CD4-positive, alpha-beta memory T cell (primary cell): ENCODE data around the gene ZNF425. TPM values are rescaled to one million over a fixed set of nuclear protein-coding genes. Genes with fewer than 3 reads are reported as not detected.
"Not testable (repeated sequence)": the region's sequence is repeated elsewhere in the genome, so short reads cannot be mapped to it uniquely, and the experiment has no call there.

Experiments used
- CTCF ChIA-PET: fragments of 350-600 bp; sonication (Branson Sonifier 250); formaldehyde crosslinking; loops from one replicate; lab custom pipeline; 2021; ENCODE audit warnings: inconsistent platforms; ENCODE audit not compliant: partially characterized antibody; lab: Charles Lee
- POLR2A ChIA-PET: fragments of 350-600 bp; sonication (Branson Sonifier 250); formaldehyde crosslinking; loops from one replicate; lab custom pipeline; 2021; ENCODE audit not compliant: partially characterized antibody; lab: Charles Lee
- DNase-seq, 5 donors: peaks; one replicate each; pipeline versions ENCODE4 v3.0.0 to v3.0.0-alpha.2; 2020 to 2022; ENCODE audit warnings: mixed read lengths in 1 of 5
- H3K27ac ChIP-seq: one replicate; pipeline ENCODE4 v1.7.0; 2013; ENCODE audit warnings: low read depth, low read length
- H3K27me3 ChIP-seq: 2 replicates; pipeline ENCODE4 v1.7.0; 2013; ENCODE audit warnings: mild to moderate bottlenecking, low read length, moderate library complexity; ENCODE audit not compliant: insufficient read depth
- H3K36me3 ChIP-seq: 2 replicates; pipeline ENCODE4 v1.7.0; 2013; ENCODE audit warnings: mild to moderate bottlenecking, low read length, moderate library complexity; ENCODE audit not compliant: insufficient read depth
- H3K4me1 ChIP-seq: 2 replicates; pipeline ENCODE4 v1.7.0; 2013; ENCODE audit warnings: mild to moderate bottlenecking, low read length, moderate library complexity; ENCODE audit not compliant: insufficient read depth
- H3K4me3 ChIP-seq, 2 donors: one replicate each; pipeline ENCODE4 v1.7.0; 2013; ENCODE audit warnings: low read length in 2 of 2, mild to moderate bottlenecking in 1 of 2
- H3K9me3 ChIP-seq, 2 donors: one replicate each; pipeline ENCODE4 v1.7.0; 2013; ENCODE audit warnings: low read length in 2 of 2, control low read depth in 1 of 2; ENCODE audit not compliant: control insufficient read depth in 1 of 2
- H3K27ac Mint-ChIP-seq, 7 donors: one replicate each; pipeline ENCODE4 v1.8.0; 2020 to 2021; ENCODE audit warnings: mixed read lengths in 7 of 7, mild to moderate bottlenecking in 6 of 7, inconsistent platforms in 3 of 7, moderate library complexity in 3 of 7
- H3K27me3 Mint-ChIP-seq, 2 donors: one replicate each; pipeline ENCODE4 v1.8.0; 2020 to 2021; ENCODE audit warnings: mixed read lengths in 2 of 2
- H3K36me3 Mint-ChIP-seq, 2 donors: one replicate each; pipeline ENCODE4 v1.8.0; 2020 to 2021; ENCODE audit warnings: mixed read lengths in 2 of 2, inconsistent platforms in 1 of 2, mild to moderate bottlenecking in 1 of 2
- H3K4me1 Mint-ChIP-seq, 4 donors: one replicate each; pipeline ENCODE4 v1.8.0; 2020 to 2021; ENCODE audit warnings: mixed read lengths in 4 of 4, mild to moderate bottlenecking in 1 of 4
- H3K4me3 Mint-ChIP-seq, 8 donors: one replicate each; pipeline ENCODE4 v1.8.0; 2020 to 2021; ENCODE audit warnings: mixed read lengths in 8 of 8, mild to moderate bottlenecking in 7 of 8, moderate library complexity in 6 of 8, inconsistent platforms in 3 of 8
- H3K9me3 Mint-ChIP-seq, 8 donors: one replicate each; pipeline ENCODE4 v1.8.0; 2020 to 2021; ENCODE audit warnings: mixed read lengths in 8 of 8, mild to moderate bottlenecking in 5 of 8, inconsistent platforms in 3 of 8, moderate library complexity in 1 of 8
- intact Hi-C: fragments of 100-400 bp; cut with micrococcal nuclease; formaldehyde crosslinking; loops from one replicate; pipeline ENCODE4 v1.15.1; 2023
- polyA plus RNA-seq, 2 donors: library from polyadenylated mRNA; unstranded; fragments of 300-500 nt; fragmentation: Illumina TruSeq; gene quantifications; one replicate each; pipeline ENCODE4 v1.2.3, GENCODE V29; 2021
- total RNA-seq, 2 experiments: library from RNA; stranded (reverse); gene quantifications; one replicate each; pipeline ENCODE4 v1.2.3, GENCODE V29; 2021

Gene ZNF425
- total and polyA plus RNA-seq, 4 experiments from 2014 or later: 0.24 to 4.0 (median 2.5) TPM

DNA sequence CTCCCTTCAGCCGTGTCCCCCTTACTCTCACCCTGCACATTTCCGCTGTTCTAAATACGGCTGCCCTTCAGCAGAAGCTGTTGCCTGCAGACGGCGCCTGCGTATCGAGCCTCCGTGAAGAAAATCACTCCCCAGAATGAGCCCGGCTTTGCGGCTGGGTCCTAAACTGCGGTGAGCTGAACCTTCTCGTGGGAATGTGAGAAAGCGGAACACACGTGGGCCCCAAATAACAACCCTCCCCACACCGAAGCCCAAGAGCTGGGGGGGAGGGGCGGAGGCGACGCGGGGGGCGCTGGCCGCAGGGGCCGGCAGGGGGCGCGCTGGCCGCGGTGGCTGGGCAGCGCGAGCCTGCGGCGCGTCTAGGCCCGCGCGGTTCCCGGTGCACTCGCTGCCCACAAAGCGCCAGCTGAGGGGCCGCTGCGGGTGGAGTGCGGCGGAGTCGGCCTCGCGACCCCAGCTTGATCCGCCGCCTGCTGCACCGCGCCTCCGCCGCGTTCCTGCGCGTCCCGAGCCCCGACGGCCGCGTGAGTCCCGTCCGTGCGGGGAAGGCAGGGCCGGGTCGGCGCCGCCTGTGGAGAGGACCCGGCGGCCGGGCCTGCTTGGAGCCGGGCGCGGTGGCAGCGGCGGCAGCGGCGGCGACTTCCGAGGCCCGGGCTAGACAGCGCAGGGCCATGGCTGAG is 21.1 kb upstream of the ZNF425 start, which contains the start of gene ZNF398:
ZNF398 (plus strand) TSS at position 382 of the 680 bp plus-strand sequence; CDS start at position 672, 290 bp downstream.
- Mint-ChIP-seq H3K36me3 (peaks cover 4 to 12% of the 10 kb centered on the region in 2 donors), H3K4me1 (peaks cover 18 to 46% (median 32%) of the 10 kb centered on the region in 4 donors), H3K9me3 (no peaks in the 10 kb centered on the region), H3K27ac (peak within 1 kb of the TSS; percentile 87 to 97 (median 96)), H3K27me3 (no peaks in the 10 kb centered on the region), H3K4me3 (peak within 1 kb of the TSS; percentile 85 to 95 (median 92))
- ChIA-PET POLR2A (interaction anchor here (0.6 to 4.3 kb wide), 24 partner anchors 8 to 477 kb away, joined by 3 to 144 read pairs (median 4); partner anchors contain the start of genes CUL1, PDIA4, ZNF282 and ZNF425), CTCF (interaction anchor here (0.6 to 3.9 kb wide), 25 partner anchors 9 to 315 kb away, joined by 3 to 56 read pairs (median 4); partner anchors contain the start of genes ZNF282, ZNF425 and ZNF786)
- intact Hi-C loops: loop anchor here (1.0 to 10.0 kb wide), 6 partner anchors 21 to 478 kb away; partner anchors contain the start of genes PDIA4, ZNF212, ZNF282 and ZNF425
- Histone ChIP-seq H3K27ac (peak within 1 kb of the TSS; percentile 86), H3K4me1 (peaks cover 35% of the 10 kb centered on the region), H3K36me3 (no peaks in the 10 kb centered on the region), H3K4me3 (peak within 1 kb of the TSS; percentile 71 to 74), H3K9me3 (no peaks in the 10 kb centered on the region), H3K27me3 (no peaks in the 10 kb centered on the region)
- DNase-seq: peak; percentile 83 to 89 (median 85)

DNA sequence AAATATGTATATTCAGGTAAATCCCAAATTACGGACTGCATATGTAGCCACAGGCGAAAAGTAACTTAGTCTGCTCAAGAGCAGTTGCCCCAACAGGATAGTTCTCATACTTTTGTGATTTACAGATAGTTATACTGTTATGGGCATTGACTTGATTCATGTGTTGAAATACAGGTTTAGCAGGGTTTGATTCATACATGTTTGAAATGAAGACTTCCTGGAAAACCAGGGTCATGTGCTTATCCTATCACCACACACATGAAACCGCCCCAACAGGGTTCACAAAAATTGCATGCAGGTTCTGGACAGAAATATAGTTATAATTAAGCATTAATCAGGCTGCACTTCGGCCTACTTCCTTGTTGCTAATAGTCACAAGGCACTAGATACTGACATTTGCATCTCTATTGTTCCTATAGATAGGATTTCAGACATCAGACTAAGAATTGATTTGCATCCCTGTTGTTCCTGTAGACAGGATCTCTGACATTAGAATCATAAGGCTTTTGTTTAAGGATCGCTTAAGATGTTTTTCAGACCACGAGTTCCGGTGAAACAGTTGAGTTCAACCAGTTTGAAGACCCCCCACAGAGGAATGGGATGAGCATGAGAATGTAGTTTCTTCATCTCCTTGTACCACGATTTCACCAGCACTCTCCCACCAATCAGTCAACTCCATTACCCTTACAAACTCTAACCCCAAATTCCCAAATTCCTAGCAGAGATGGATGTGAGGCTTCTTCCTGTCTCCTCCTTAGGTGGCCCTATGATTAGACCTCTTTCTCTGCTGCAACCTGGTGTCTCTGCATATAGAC is 19.1 kb upstream of the ZNF425 start:
- no peaks in the 10 kb centered on the region for H3K36me3 ChIP-seq
- H3K27me3 ChIP-seq: no peaks in the 10 kb centered on the region
- ChIA-PET CTCF (interaction anchor here (1.7 to 3.9 kb wide), 3 partner anchors 19 to 157 kb away, joined by 7 to 56 read pairs (median 8); partner anchors contain the start of gene ZNF425), POLR2A (interaction anchor here (2.4 to 4.3 kb wide), 3 partner anchors 12 to 54 kb away, joined by 11 to 144 read pairs (median 13); partner anchors contain the start of genes ZNF425 and ZNF786)
- Mint-ChIP-seq H3K9me3 (no peaks in the 10 kb centered on the region), H3K27me3 (no peaks in the 10 kb centered on the region), H3K4me1 (peaks cover 13 to 39% (median 27%) of the 10 kb centered on the region in 4 donors), H3K27ac (peak overlapping the region; percentile 67 to 91 (median 81)), H3K4me3 (peak overlapping the region; percentile 54 to 94 (median 63)), H3K36me3 (peaks cover 0 to 8% of the 10 kb centered on the region in 2 donors)
- H3K9me3 ChIP-seq: no peaks in the 10 kb centered on the region
- intact Hi-C loops: loop anchor here (5.0 to 10.0 kb wide), 2 partner anchors 52 to 480 kb away; partner anchors contain the start of gene ZNF282
- H3K4me3 ChIP-seq: no peak overlapping the region
- H3K27ac ChIP-seq: no peak overlapping the region
- H3K4me1 ChIP-seq: peaks cover 35% of the 10 kb centered on the region
- DNase-seq: no peak

DNA sequence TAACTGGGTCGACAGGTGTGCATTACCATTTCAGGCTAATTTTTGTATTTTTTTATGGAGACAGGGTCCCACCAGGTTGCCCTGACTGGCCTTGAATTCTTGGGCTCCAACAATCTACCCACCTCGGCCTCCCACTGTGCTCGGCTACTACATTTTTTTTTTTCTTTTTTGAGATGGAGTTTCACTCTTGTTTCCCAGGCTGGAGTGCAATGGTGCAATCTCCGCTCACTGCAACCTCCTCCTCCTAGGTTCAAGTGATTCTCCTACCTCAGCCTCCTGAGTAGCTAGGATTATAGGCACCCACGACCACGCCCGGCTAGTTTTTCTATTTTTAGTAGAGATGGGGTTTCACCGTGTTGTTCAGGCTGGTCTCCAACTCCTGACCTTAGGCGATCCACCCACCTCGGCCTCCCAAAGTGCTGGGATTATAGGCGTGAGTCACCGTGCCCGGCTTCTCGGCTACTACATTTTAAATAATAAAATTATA is 18.4 kb upstream of the ZNF425 start:
- H3K4me3 ChIP-seq, H3K27me3 Mint-ChIP-seq, DNase-seq, H3K36me3 Mint-ChIP-seq, H3K36me3 ChIP-seq, H3K9me3 Mint-ChIP-seq, H3K27ac ChIP-seq, H3K9me3 ChIP-seq, H3K27me3 ChIP-seq, H3K4me3 Mint-ChIP-seq: not testable (repeated sequence)
- ChIA-PET CTCF (interaction anchor here (0.9 to 1.7 kb wide), 2 partner anchors 9 to 18 kb away, joined by 3 to 8 read pairs; partner anchors contain the start of gene ZNF425), POLR2A (interaction anchor here (1.7 to 1.8 kb wide), 2 partner anchors 18 to 51 kb away, joined by 4 to 12 read pairs; partner anchors contain the start of genes ZNF282 and ZNF425)
- peaks cover 29% of the 10 kb centered on the region for H3K4me1 ChIP-seq
- H3K27ac Mint-ChIP-seq: peak overlapping the region in 1 of 7 donors; percentile 19
- H3K4me1 Mint-ChIP-seq: peaks cover 10 to 32% (median 22%) of the 10 kb centered on the region in 4 donors
- intact Hi-C loops: loop anchor here (10.0 kb wide), 1 partner anchor 480 kb away; no protein-coding TSS in a partner anchor

DNA sequence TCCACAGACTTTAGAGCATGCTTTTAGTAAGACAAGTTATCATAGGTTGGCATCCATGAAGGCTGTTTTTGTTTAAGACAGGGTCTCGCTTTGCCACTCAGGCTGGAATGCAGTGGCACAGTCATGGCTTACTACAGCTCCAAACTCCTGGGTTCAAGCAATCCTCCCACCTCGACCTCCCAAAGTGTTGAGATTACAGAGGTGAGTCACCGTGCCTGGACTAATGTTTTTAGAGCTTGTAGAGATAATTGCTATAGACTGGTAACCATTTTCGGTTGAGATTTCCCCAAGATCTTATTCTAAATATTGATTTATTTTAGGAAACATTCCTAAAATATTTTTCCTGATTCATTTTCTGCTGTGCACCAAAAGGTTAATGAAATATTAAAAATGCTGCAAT is 15.8 kb upstream of the ZNF425 start:
- no peaks in the 10 kb centered on the region for H3K36me3 ChIP-seq
- H3K36me3 Mint-ChIP-seq: peaks cover 0 to 3% of the 10 kb centered on the region in 2 donors
- H3K27ac Mint-ChIP-seq: no peak overlapping the region
- no peak overlapping the region for H3K4me3 Mint-ChIP-seq
- peaks cover 16% of the 10 kb centered on the region for H3K4me1 ChIP-seq
- ChIA-PET POLR2A (interaction anchor here (0.5 to 0.7 kb wide), 2 partner anchors 14 to 16 kb away, joined by 3 to 4 read pairs; partner anchors contain the start of gene ZNF425), CTCF (no interaction called here)
- H3K9me3 Mint-ChIP-seq: no peaks in the 10 kb centered on the region
- H3K9me3 ChIP-seq: no peaks in the 10 kb centered on the region
- no peak overlapping the region for H3K4me3 ChIP-seq
- intact Hi-C loops: loop anchor here (10.0 kb wide), 1 partner anchor 483 kb away; no protein-coding TSS in a partner anchor
- peaks cover 7 to 20% (median 14%) of the 10 kb centered on the region in 4 donors for H3K4me1 Mint-ChIP-seq
- no peak overlapping the region for H3K27ac ChIP-seq
- H3K27me3 Mint-ChIP-seq: no peaks in the 10 kb centered on the region
- DNase-seq: no peak
- H3K27me3 ChIP-seq: no peaks in the 10 kb centered on the region

DNA sequence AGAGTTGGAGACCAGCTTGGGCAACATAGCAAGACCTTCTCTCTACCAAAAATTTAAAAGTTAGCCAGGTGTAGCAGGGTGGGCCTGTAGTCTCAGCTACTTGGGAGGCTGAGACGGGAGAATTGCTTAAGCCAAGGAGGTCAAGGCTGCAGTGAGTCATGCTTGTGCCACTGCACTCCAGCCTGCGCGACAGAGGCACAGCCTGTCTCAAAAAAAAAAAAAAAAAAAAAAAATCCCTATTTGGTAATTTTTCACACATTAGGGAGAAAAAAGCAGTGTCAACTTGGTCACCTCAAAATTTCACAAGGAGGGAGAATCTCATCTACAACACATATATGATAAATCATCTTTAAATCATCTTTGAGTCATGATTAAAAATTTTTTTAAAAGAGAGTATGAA is 14.7 kb upstream of the ZNF425 start:
- H3K4me3 Mint-ChIP-seq: no peak overlapping the region
- H3K27me3 Mint-ChIP-seq: no peaks in the 10 kb centered on the region
- Histone ChIP-seq H3K4me1 (peaks cover 9% of the 10 kb centered on the region), H3K27ac (no peak overlapping the region), H3K27me3 (no peaks in the 10 kb centered on the region), H3K36me3 (no peaks in the 10 kb centered on the region), H3K4me3 (no peak overlapping the region), H3K9me3 (no peaks in the 10 kb centered on the region)
- H3K9me3 Mint-ChIP-seq: no peaks in the 10 kb centered on the region
- ChIA-PET CTCF (no interaction called here), POLR2A (no interaction called here)
- no peak overlapping the region for H3K27ac Mint-ChIP-seq
- no peak for DNase-seq
- H3K36me3 Mint-ChIP-seq: peaks cover 0 to 1% of the 10 kb centered on the region in 2 donors
- H3K4me1 Mint-ChIP-seq: peaks cover 5 to 10% (median 8%) of the 10 kb centered on the region in 4 donors
- intact Hi-C loops: loop anchor here (10.0 kb wide), 1 partner anchor 484 kb away; no protein-coding TSS in a partner anchor

DNA sequence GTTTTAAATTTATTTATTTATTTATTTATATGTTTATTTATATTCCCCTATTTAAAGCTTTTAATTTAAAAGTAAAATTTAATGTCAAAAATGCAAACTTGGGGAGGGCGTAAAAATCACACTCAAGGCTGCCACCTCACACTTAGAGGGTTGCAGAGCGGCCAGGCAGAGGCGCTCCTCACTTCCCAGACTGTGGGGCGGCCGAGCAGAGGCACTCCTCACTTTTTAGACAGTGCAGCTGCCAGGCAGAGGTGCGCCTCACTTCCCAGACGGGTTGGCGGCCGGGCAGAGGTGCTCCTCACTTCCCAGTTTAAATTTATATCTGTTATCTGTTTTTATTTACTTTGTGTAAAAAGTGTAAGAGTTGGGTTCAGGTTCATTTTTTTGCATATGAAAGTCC is 10.0 kb upstream of the ZNF425 start:
- intact Hi-C loops: no loop called here
- ChIA-PET CTCF (interaction anchor here (1.4 to 2.9 kb wide), 3 partner anchors 8 to 11 kb away, joined by 3 to 13 read pairs (median 4); partner anchors contain the start of gene ZNF398), POLR2A (interaction anchor here (1.5 kb wide), 1 partner anchor 10 kb away, joined by 4 read pairs; the partner anchor contains the start of gene ZNF425)
- Mint-ChIP-seq H3K27ac (no peak overlapping the region), H3K4me1 (no peaks in the 10 kb centered on the region), H3K27me3 (no peaks in the 10 kb centered on the region), H3K9me3 (peaks cover 0 to 4% (median 2%) of the 10 kb centered on the region in 8 donors), H3K36me3 (peaks cover 3 to 18% of the 10 kb centered on the region in 2 donors), H3K4me3 (no peak overlapping the region)
- Histone ChIP-seq H3K27me3 (no peaks in the 10 kb centered on the region), H3K36me3 (peaks cover 2% of the 10 kb centered on the region), H3K27ac (no peak overlapping the region), H3K4me3 (no peak overlapping the region), H3K4me1 (no peaks in the 10 kb centered on the region), H3K9me3 (peaks cover 0 to 3% of the 10 kb centered on the region in 2 donors)
- no peak for DNase-seq
